Measurements from ENCODE around the gene KBTBD7. TPM values are rescaled to one million over a fixed set of nuclear protein-coding genes. Genes with fewer than 3 reads are reported as not detected.

Gene KBTBD7
- total and polyA plus RNA-seq, 2 donors (not counting 1 experiment from before 2014, with no cell fraction given) = 0.73 to 9.2 TPM

GRCh38 chr13:41211062-41211461 is 16.7 kb upstream of the KBTBD7 start:
- H3K4me3 Mint-ChIP-seq = no peak overlapping the region
- H3K27me3 Mint-ChIP-seq = no peaks in the 10 kb centered on the region
- H3K9ac ChIP-seq (ENCODE audit: low read length) = no peak overlapping the region
- no peaks in the 10 kb centered on the region for H3K4me1 ChIP-seq (ENCODE audit: control insufficient read depth in 2 of 2, insufficient read depth in 2 of 2, low read length in 2 of 2)
- H3K4me1 Mint-ChIP-seq = no peaks in the 10 kb centered on the region
- no peaks in the 10 kb centered on the region for H4K20me1 ChIP-seq (ENCODE audit: control insufficient read depth, insufficient read depth, low read length, poor library complexity, severe bottlenecking)
- H3K36me3 ChIP-seq (replicated peaks in 1 of 2; ENCODE audit: control extremely low read depth in 1 of 2, control insufficient read depth in 1 of 2, extremely low read depth in 1 of 2, insufficient read depth in 2 of 2, low read length in 1 of 2) = no peaks in the 10 kb centered on the region
- ChIA-PET CTCF (interaction anchor here (1.4 kb wide), 1 partner anchor 11 kb away, joined by 3 read pairs; no protein-coding TSS in a partner anchor), POLR2A (no interaction called here)
- H3K9me3 Mint-ChIP-seq (ENCODE audit: insufficient read depth) = peaks cover 14% of the 10 kb centered on the region
- no peak overlapping the region for H2AFZ ChIP-seq (ENCODE audit: insufficient read depth, low read depth, low read length, poor library complexity, severe bottlenecking)
- H3K79me2 ChIP-seq (ENCODE audit: control insufficient read depth, insufficient read depth, low read length) = no peaks in the 10 kb centered on the region
- intact Hi-C loops (cut with micrococcal nuclease) = no loop called here
- no peak for ATAC-seq (ENCODE audit: low read depth)
- TF ChIP-seq, protein P1, sequence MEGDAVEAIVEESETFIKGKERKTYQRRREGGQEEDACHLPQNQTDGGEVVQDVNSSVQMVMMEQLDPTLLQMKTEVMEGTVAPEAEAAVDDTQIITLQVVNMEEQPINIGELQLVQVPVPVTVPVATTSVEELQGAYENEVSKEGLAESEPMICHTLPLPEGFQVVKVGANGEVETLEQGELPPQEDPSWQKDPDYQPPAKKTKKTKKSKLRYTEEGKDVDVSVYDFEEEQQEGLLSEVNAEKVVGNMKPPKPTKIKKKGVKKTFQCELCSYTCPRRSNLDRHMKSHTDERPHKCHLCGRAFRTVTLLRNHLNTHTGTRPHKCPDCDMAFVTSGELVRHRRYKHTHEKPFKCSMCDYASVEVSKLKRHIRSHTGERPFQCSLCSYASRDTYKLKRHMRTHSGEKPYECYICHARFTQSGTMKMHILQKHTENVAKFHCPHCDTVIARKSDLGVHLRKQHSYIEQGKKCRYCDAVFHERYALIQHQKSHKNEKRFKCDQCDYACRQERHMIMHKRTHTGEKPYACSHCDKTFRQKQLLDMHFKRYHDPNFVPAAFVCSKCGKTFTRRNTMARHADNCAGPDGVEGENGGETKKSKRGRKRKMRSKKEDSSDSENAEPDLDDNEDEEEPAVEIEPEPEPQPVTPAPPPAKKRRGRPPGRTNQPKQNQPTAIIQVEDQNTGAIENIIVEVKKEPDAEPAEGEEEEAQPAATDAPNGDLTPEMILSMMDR (IDR thresholded peaks at IDR 0.05) = no peak
- no peak for TF ChIP-seq EZH2 (IDR thresholded peaks at IDR 0.05; ENCODE audit: borderline replicate concordance, insufficient read depth, low read depth, low read length, poor library complexity, severe bottlenecking)
- no CpG with 5 or more reads among the region's 2 CpGs for WGBS (ENCODE audit: insufficient coverage)
- no peak overlapping the region for H3K4me3 ChIP-seq (ENCODE audit: control extremely low read depth in 1 of 5, extremely low read depth in 1 of 5, insufficient read depth in 1 of 5, low read depth in 2 of 5, low read length in 4 of 5)
- no peak overlapping the region for H3K27ac ChIP-seq (ENCODE audit: low read length in 2 of 2)
- no peak overlapping the region for H3K4me2 ChIP-seq (replicated peaks; ENCODE audit: low read depth, low read length, poor library complexity, severe bottlenecking)
- DNase-seq = no peak
- H3K27ac Mint-ChIP-seq = no peak overlapping the region
- H3K27me3 ChIP-seq (replicated peaks in 1 of 4; ENCODE audit: control extremely low read depth in 1 of 4, control insufficient read depth in 3 of 4, insufficient read depth in 4 of 4, low read length in 3 of 4) = no peaks in the 10 kb centered on the region
- peaks cover 0 to 11% (median 2%) of the 10 kb centered on the region in 3 donors for H3K9me3 ChIP-seq (ENCODE audit: control extremely low read depth in 1 of 3, control insufficient read depth in 2 of 3, insufficient read depth in 1 of 3, low read length in 2 of 3)

DNA sequence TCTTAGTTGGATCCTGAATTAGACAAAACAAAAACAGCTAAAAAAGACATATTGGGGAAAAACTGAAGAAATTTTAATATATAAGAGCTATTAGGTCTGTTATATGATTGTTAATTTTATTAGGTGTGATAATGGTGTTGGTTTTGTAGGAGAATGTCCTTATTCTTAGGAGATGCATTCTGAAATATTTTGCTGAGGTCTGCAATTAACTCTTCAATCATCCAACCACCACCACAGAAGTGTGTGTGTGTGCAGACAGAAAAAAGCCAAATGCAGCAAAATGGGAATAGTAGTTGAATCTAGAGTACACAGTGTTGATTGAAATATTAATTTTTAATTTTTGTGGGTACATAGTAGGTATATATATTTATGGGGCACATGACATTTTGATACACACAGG is 12.1 kb upstream of the KBTBD7 start:
- Mint-ChIP-seq H3K27me3 (no peaks in the 10 kb centered on the region), H3K4me3 (no peak overlapping the region), H3K27ac (peak overlapping the region; percentile 26), H3K4me1 (peaks cover 1% of the 10 kb centered on the region), H3K9me3 (ENCODE audit: insufficient read depth) (peaks cover 10% of the 10 kb centered on the region)
- Histone ChIP-seq H3K4me2 (replicated peaks; ENCODE audit: low read depth, low read length, poor library complexity, severe bottlenecking) (no peak overlapping the region), H3K27ac (ENCODE audit: low read length in 2 of 2) (no peak overlapping the region), H3K4me3 (ENCODE audit: control extremely low read depth in 1 of 5, extremely low read depth in 1 of 5, insufficient read depth in 1 of 5, low read depth in 2 of 5, low read length in 4 of 5) (no peak overlapping the region), H4K20me1 (ENCODE audit: control insufficient read depth, insufficient read depth, low read length, poor library complexity, severe bottlenecking) (no peaks in the 10 kb centered on the region), H3K27me3 (replicated peaks in 1 of 4; ENCODE audit: control extremely low read depth in 1 of 4, control insufficient read depth in 3 of 4, insufficient read depth in 4 of 4, low read length in 3 of 4) (no peaks in the 10 kb centered on the region), H3K9ac (ENCODE audit: low read length) (no peak overlapping the region), H3K4me1 (ENCODE audit: control insufficient read depth in 2 of 2, insufficient read depth in 2 of 2, low read length in 2 of 2) (no peaks in the 10 kb centered on the region), H2AFZ (ENCODE audit: insufficient read depth, low read depth, low read length, poor library complexity, severe bottlenecking) (no peak overlapping the region), H3K9me3 (ENCODE audit: control extremely low read depth in 1 of 3, control insufficient read depth in 2 of 3, insufficient read depth in 1 of 3, low read length in 2 of 3) (peaks cover 0 to 11% (median 2%) of the 10 kb centered on the region in 3 donors), H3K36me3 (replicated peaks in 1 of 2; ENCODE audit: control extremely low read depth in 1 of 2, control insufficient read depth in 1 of 2, extremely low read depth in 1 of 2, insufficient read depth in 2 of 2, low read length in 1 of 2) (no peaks in the 10 kb centered on the region), H3K79me2 (ENCODE audit: control insufficient read depth, insufficient read depth, low read length) (no peaks in the 10 kb centered on the region)
- intact Hi-C loops (cut with micrococcal nuclease) = no loop called here
- no peak for TF ChIP-seq EZH2 (IDR thresholded peaks at IDR 0.05; ENCODE audit: borderline replicate concordance, insufficient read depth, low read depth, low read length, poor library complexity, severe bottlenecking)
- TF ChIP-seq, protein P1 (IDR thresholded peaks at IDR 0.05) = no peak
- CTCF ChIA-PET = interaction anchor here (2.6 kb wide), 1 partner anchor 15 kb away, joined by 5 read pairs; no protein-coding TSS in a partner anchor
- POLR2A ChIA-PET = no interaction called here
- ATAC-seq (ENCODE audit: low read depth) (no peak), DNase-seq (no peak)

Measured in B cell (primary cell).